Mammary epithelial cell (primary cell): ENCODE results near the gene WIZ.

ENCODE experiments used
- EZH2 ChIP-seq: IDR thresholded peaks from 2 replicates; pipeline ENCODE4 v1.6.1; 2012; ENCODE audit warnings: low read length, inconsistent platforms, borderline replicate concordance
- TF ChIP-seq, protein P1 (sequence below), 2 donors: IDR thresholded peaks in 1 of 2; conservative IDR thresholded peaks in 1 of 2; 2 replicates each; pipeline ENCODE4 v1.5.1; 2011 to 2012; ENCODE audit warnings: inconsistent platforms in 2 of 2, low read length in 2 of 2, mild to moderate bottlenecking in 2 of 2, control low read depth in 1 of 2, low read depth in 1 of 2; ENCODE audit not compliant: insufficient read depth in 1 of 2; ENCODE audit errors: extremely low read depth in 1 of 2

DNA sequence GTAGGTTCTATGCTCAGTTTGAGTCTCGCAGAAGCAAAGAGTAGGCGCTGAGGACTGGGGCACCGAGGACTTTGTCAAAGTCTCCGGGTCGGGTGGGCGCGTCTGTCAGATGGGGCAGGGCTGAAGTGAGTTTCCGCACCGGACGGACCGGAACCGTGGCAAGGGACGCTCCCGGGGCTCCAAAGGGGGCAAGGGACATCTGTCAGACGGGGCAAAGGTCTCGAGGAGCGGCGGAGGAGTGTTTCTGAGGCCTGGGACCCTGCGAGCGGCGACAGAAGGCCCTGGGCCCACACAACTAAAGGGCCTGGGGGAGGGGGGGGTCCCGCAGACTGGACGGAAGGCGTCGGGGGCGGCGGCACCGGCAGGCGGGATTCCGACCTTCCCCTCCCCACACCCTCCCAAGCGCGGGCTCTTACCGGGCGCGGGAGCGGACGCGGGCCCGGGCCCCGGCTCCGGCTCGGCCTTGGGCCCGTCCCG is 17.7 kb downstream of the WIZ start:
- TF ChIP-seq, protein P1, sequence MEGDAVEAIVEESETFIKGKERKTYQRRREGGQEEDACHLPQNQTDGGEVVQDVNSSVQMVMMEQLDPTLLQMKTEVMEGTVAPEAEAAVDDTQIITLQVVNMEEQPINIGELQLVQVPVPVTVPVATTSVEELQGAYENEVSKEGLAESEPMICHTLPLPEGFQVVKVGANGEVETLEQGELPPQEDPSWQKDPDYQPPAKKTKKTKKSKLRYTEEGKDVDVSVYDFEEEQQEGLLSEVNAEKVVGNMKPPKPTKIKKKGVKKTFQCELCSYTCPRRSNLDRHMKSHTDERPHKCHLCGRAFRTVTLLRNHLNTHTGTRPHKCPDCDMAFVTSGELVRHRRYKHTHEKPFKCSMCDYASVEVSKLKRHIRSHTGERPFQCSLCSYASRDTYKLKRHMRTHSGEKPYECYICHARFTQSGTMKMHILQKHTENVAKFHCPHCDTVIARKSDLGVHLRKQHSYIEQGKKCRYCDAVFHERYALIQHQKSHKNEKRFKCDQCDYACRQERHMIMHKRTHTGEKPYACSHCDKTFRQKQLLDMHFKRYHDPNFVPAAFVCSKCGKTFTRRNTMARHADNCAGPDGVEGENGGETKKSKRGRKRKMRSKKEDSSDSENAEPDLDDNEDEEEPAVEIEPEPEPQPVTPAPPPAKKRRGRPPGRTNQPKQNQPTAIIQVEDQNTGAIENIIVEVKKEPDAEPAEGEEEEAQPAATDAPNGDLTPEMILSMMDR (conservative IDR thresholded peaks at IDR 0.05 in 1 of 2, IDR thresholded peaks at IDR 0.05 in 1 of 2; ENCODE audit: extremely low read depth in 1 of 2, insufficient read depth in 1 of 2, low read depth in 1 of 2, low read length in 2 of 2), result no peak
- no peak for TF ChIP-seq EZH2
